GM19239 (cell line): ENCODE measurements around the gene ANO1.
"Not testable (repeated sequence)": the region's sequence is repeated elsewhere in the genome, so short reads cannot be mapped to it uniquely, and the experiment has no call there.

Experiments used
- DNase-seq: peaks from one replicate; pipeline ENCODE4 v3.0.0; 2011; ENCODE audit warnings: low spot score; ENCODE audit not compliant: insufficient read length
- FAIRE-seq: peaks from 2 replicates; lab custom pipeline; 2011; peaks lifted over from hg19 to GRCh38; lab: Jason Lieb, UNC

Gene ANO1

DNA sequence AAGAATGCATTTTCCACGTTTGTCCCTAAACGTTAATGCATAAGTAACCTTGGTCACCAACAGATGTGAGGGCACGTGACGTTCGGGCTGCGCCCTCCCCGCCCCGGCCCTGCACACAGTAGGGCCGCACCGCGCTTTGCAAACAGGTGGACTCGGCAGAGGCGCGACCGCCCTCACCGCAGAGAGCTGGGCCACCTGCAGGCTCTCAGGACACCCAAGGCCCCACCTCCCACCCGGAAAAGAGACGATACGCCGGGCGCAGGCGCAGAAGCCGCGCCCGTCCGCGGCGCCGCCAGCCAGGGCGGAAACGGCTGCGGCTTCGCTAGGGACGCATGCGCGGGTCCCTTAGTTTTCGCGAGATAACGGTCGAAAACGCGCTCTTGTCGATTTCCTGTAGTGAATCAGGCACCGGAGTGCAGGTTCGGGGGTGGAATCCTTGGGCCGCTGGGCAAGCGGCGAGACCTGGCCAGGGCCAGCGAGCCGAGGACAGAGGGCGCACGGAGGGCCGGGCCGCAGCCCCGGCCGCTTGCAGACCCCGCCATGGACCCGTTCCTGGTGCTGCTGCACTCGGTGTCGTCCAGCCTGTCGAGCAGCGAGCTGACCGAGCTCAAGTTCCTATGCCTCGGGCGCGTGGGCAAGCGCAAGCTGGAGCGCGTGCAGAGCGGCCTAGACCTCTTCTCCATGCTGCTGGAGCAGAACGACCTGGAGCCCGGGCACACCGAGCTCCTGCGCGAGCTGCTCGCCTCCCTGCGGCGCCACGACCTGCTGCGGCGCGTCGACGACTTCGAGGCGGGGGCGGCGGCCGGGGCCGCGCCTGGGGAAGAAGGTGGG is 125.0 kb downstream of the ANO1 start, which contains the start of gene FADD:
FADD (plus strand) TSS at position 377 of the 831 bp plus-strand sequence; CDS start at position 541, 164 bp downstream.
- peak; percentile 92 for FAIRE-seq
- DNase-seq, result peak; percentile 88

DNA sequence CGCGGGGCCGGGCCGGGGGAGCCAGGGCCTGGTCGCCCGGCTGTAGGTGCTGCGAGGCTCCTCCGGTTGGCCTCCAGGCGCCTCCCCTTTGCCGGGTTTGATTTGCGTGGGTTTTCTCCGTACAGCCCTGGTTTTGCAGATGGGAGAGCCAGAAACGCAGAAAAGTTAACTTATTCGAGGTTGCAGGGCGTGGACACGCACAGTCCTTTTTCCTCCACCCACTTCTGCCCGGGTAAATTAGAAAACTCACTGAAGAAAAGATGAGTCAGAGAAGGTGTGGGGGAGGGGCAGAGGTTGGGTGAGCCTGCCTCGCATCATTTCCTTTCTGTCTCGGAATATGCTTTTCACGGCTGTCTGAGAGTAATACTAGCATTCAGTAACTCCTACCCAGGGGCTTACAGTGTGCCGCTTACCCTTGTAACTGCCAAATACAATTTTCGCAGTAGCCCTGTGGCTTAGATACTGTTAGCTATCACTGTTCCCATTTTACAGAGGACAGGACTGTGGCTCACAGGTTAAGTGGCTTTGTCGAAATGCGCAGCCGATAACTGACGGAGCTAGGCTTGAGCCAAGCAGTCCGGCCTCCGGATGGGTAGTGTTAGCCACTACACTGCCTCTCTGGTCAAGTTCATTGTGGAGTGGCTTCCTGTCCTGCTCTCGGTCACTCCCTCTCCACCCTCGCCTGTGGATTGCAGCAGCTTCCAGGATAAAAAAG is 125.8 kb downstream of the ANO1 start:
- FAIRE-seq (peak; percentile 48), DNase-seq (no peak)

DNA sequence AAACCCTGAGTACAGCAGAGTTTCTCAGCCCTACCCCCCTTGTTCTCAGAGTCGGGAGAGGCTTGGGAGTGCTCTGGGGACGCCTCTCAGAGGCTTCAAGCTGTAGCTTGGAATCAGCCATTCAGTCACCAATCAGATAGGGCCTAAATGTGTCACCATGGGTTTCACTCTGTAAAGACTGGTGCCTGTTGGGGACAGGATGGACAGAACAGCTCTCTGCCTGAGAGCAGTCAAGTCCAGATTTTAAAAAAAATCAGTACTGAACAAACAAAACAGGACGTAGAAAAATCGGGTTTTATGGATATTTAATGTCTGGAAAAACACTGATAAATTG is 126.3 kb downstream of the ANO1 start:
- no peak for DNase-seq
- FAIRE-seq, result no peak

DNA sequence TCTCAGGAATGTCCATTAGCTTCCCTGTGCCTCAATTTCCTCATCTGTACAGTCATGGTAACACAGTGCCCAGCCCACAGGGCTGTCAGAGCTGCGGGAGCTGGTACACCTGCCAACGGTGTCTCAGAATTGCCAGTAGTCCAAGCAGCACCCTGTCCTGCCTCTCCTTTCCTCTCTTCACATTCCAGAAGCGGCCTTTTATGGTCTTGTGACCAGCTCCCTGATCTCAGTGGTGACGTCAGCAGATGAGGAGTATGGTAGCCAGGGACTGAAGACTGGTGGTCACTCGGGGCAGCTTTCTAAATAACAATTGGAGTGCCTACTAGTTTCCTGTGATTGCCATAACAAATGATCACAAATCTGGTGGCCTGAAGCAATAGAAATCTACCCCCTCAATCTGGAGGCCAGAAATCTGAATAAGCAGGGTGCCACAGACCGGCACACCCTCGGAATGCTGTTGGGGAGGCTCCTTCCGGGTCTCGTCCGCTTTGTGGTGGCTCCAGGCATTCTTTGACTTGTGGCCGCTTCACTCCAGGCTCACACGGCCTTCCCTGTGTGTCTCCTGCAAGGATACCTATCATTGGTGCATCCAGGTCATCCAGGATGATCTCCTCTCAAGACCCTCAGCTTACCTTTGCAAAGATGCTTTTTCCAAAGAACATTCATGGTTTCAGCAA is 127.1 kb downstream of the ANO1 start:
- FAIRE-seq (no peak), DNase-seq (no peak)

DNA sequence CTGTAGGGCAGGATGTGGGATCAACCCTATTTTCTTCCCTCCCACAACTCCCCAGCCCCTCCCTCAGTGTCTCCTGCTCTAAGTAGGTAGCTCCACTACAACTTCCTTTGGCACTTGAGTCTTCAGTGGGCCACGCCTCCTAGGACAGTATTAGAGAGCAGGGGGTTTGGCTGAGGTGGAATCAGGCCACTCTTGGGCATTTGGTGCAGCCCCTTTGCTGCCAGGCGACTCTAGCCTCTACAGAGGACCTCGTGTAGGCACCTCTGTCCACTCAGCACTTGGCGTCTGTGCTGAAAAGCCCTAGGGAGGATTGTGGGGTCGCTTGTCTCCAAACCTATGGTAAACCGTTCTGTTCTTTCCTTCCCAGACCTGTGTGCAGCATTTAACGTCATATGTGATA is 127.6 kb downstream of the ANO1 start:
- DNase-seq (no peak), FAIRE-seq (no peak)

DNA sequence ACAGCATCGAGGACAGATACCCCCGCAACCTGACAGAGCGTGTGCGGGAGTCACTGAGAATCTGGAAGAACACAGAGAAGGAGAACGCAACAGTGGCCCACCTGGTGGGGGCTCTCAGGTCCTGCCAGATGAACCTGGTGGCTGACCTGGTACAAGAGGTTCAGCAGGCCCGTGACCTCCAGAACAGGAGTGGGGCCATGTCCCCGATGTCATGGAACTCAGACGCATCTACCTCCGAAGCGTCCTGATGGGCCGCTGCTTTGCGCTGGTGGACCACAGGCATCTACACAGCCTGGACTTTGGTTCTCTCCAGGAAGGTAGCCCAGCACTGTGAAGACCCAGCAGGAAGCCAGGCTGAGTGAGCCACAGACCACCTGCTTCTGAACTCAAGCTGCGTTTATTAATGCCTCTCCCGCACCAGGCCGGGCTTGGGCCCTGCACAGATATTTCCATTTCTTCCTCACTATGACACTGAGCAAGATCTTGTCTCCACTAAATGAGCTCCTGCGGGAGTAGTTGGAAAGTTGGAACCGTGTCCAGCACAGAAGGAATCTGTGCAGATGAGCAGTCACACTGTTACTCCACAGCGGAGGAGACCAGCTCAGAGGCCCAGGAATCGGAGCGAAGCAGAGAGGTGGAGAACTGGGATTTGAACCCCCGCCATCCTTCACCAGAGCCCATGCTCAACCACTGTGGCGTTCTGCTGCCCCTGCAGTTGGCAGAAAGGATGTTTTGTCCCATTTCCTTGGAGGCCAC is 128.3 kb downstream of the ANO1 start:
- no peak for FAIRE-seq
- DNase-seq, result no peak

DNA sequence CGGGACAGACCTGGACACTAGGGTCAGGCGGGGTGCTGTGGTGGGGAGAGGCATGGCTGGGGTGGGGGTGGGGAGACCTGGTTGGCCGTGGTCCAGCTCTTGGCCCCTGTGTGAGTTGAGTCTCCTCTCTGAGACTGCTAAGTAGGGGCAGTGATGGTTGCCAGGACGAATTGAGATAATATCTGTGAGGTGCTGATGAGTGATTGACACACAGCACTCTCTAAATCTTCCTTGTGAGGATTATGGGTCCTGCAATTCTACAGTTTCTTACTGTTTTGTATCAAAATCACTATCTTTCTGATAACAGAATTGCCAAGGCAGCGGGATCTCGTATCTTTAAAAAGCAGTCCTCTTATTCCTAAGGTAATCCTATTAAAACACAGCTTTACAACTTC is 128.9 kb downstream of the ANO1 start:
- FAIRE-seq (no peak), DNase-seq (no peak)

DNA sequence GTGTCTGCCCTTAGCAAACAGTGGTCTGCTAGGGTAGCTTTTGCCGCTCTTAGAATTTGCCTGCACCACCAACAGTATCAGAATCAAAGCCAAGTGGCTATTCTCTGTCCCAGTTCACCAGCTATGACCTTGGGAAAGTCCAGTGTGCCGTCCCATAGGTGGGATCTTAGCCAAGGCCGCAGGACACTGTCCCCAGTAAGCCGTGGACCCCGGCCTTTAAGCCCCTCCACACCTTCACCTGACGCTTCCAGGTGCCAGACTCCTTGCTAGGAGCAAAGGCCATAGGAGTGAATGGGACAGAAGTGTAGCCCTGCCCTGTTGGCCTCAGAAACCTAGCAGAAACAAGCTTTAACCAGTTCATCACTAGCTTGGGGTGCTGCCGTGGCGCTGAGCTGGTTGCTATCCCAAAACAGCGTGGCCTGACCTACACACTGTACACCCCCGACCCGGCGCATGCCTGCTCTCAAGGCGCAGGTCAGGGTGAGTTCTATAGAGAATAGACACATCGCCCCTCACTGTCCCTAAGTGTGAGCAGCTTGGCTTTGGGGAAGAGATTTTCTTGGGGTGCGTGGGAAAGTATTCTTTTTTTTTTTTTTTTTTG is 129.5 kb downstream of the ANO1 start:
- FAIRE-seq, result no peak

DNA sequence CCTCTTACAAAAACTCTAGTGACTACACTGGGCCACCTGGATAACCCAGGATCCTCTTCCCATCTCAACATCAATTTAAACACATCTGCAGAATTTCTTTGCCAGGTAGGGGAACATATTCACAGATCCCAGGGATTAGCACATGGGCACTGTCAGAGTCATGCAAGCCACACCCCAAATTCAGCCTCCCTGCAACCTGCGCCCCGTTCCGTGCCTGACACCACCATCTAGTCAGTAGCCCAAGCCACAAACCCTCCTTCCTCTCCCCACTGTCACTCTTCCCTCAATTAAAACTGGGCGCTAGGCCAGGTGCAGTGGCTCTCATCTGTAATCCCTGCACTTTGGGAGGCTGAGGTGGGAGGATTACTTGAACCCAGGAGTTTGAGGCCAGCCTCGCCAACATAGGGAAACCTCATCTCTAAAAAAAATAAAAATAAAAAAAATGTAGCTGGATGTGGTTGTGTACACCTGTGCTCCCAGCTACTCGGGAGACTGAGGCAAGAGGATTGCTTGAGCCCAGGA is 131.3 kb downstream of the ANO1 start:
- DNase-seq (no peak), FAIRE-seq (no peak)

More for the DNA sequence above, 129.5 kb downstream of the ANO1 start:
- no peak for DNase-seq

DNA sequence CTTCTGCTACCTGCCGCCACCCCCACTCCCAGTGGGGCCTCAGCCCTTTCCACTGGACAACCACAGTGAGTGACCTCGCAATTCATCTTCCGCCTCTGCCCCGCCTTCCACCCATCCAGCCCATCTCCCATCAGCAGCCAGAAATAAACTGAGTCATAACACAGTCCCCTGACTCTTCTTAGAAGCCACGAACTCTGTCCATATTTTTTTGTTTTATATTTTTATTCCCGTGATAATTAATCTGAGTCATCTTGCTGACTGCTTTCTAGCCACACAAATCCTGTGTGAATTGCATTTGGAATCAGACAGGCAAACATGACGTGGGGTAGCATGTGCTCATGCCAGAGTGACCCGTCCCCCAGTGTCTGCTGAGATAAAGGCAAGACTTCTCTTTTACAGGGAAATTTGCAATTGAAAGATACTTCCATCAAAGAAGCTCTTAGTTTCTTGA is 132.0 kb downstream of the ANO1 start:
- no peak for DNase-seq
- FAIRE-seq, result no peak

DNA sequence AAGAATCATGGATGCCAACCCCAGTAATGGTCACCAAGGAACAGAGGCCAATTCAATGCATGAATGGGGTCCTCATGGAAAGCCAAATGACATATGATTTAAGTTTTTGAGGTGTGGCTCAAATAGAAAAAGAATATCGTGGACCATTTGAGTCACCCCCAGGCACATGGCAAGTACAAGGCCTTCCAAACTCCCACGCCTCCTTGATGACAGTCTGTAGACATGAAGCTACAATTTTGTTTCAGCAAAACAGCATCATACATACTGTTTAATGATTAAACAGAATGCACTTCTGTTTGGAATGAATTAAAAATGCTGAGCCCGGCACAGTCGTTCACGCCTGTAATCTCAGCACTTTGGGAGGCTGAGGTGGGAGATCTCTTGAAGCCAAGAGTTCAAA is 132.4 kb downstream of the ANO1 start:
- DNase-seq (no peak), FAIRE-seq (no peak)

DNA sequence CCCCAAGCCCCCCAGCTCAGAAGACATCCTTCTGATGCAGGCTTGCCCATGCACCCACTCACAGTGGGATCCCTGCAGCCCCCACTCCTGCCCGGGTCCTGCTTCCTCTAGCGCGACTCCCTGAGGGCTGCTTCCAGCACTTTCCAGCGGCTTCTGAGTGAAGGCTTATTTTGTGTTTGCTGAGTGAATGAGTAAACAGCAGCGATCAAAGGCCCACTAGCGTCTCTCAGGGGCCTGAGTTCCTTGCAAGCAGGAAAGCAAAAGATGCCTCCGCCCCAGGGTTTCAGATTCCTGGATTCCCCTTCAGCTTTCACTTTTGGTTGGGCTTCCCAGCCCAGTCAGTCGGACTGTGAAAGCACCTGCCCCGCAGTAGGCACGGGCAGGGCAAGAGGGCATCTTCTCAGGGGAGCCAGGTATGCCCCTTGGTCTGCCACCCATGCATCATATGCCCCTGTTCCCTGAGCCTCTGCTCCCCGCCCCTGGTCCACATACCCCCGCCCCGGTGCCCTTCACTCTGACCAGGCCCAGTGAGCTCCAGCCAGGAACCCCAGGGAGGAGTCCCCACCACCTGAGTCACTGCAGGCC is 134.2 kb downstream of the ANO1 start:
- DNase-seq (no peak), FAIRE-seq (no peak)

DNA sequence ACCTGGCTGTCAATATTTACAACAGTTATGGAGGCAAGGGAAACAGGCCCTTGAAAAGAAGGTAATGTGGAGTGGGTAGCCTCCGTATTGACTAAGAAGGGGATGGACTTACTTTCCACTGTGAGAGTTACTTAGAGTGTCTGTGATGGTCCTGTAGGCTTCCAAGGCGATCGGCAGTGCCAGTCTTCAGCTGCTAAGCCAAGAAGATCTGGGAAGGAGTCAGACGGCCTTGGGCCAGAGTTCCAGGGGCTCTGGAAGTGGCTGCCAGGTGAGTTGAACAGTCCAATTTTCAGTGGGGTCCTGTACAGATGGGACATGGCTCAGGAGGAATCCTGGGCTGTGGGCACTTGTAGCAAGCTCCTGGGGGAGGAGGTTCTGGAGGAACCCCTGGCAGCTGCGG is 139.3 kb downstream of the ANO1 start:
- not testable (repeated sequence) for DNase-seq, FAIRE-seq

DNA sequence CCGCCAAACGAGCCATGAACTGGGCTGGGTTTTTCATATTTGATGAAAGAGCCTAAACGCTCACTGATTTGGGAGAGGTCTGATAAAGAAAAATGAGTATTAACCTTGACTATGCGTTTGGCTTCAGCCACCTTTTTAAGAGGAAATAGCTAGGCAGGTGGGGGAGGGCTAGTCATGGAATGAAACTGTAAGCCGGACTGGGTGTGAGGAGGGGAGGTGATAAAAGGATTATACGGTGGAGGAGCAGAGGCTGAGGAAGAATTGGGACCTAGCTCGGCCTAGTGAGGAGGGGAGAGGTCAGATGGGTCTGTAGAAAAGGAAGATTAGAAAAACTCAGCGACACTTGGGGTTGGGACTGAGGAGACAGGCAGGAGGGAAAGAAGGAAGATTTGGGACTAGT is 140.0 kb downstream of the ANO1 start:
- DNase-seq, FAIRE-seq: not testable (repeated sequence)

DNA sequence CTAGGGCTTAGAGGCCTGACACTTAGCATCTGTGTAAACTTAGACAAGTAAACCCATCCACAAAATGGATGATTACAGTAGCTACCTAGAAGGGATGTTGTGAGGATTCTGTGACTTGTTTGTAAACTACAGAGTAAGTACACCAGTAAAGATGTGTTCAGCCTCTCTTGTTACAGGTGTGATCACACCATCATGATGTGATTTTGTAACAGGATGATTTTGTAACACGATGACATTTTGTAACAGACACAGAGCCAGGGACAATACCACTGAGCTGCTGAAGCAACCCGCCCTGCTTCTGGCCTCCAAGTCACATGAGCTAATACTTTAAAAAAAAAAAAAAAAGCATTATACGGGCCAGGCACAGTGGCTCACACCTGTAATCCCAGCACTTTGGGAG is 142.0 kb downstream of the ANO1 start:
- no peak for DNase-seq
- FAIRE-seq, result no peak

DNA sequence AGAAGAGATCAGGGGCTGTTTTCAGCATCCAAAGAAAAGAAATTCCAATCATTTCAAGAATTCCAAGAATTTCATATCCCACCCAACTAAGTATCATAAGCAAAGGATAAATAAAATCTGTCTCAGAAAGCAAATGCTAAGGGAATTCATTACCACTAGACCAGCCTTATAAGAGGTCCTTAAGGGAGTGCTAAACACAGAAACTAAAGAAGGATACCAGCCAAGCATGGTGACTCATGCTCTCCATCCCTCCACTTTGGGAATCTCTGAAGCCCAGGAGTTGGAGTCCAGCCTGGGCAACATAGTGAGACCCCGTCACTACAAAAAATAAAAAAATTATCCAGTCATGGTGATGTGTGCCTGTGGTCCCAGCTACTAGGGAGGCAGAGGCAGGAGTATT is 142.8 kb downstream of the ANO1 start:
- no peak for DNase-seq
- FAIRE-seq, result no peak

DNA sequence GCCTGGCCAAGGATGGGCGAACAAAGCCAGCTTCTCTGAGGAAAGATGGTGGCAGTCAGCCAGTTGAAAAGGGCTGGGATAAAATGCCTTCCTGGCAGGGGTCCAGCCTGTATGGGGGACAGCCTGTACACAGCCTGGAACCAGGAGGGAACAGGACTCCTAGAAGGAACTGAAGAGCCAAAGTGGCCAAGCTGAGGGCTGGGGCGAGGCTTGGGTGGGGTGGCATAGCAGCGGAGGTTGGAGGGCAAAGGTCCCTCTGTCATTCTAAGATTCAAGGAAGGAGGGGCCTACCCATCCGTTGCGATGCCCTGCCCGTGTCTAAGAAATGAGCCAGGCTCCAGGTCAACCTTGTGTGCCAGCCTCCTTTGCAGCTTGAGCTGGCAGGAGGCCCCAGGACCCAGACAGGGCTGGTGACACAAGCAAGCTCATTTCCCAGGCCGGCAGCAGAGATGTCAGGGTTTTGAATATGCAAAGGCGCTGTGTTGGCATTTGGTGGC is 147.6 kb downstream of the ANO1 start:
- DNase-seq (no peak), FAIRE-seq (no peak)

DNA sequence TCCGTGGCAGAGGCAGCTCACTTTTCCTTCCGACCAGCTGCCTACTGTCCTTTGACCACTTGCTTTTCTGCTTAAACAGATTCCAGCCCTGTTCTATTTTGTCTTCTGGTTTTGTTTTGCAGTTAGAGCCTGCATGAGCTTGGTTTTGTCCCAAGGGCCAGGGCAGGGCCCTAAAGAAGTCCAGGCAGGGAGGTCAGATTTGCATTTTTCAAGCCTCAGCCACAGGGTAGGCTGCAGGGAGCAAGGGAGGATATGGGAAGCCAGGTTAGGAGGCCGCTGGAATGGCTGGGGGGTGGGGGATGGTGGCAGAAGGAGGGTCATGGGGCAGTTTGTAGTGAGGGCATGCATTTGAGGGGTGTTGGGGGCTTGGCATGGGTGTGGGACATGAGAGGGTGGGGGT is 148.1 kb downstream of the ANO1 start:
- no peak for FAIRE-seq
- no peak for DNase-seq

DNA sequence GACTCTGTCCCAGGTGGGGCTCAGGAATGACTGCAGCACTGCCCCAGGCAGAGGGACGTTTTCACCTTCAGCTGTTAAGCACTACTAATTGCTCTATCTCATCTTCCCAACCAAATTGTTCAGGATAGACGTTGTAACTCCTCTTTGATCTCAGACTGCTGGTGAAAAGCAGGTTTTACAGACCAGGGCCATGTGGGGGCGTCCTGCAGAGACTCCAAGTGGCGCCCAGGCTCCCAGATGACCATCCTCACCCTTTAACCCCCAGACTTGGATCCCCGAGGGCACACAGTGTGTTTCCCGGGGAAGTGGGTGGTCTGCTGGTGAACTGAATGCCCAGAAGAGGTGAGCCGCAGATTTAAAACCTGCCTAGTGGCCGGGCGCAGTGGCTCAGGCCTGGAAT is 148.8 kb downstream of the ANO1 start:
- DNase-seq, result no peak

More for the DNA sequence above, 148.8 kb downstream of the ANO1 start:
- no peak for FAIRE-seq
